H1 (cell line): Measurements from ENCODE around the gene ZNF184.

Experiments
- KDM1A ChIP-seq: fragments of 200-600, 300-600 bp; sonication (generic); IDR thresholded peaks from 2 replicates; pipeline ENCODE4 v1.7.1; 2016; ENCODE audit warnings: mild to moderate bottlenecking, low read length, borderline replicate concordance
- POLR2A ChIP-seq, 2 experiments: IDR thresholded peaks; 1 replicate in 1 of 2; 2 replicates in 1 of 2; pipeline ENCODE4 v1.6.1; 2011; ENCODE audit warnings: low read depth in 2 of 2, low read length in 2 of 2, mild to moderate bottlenecking in 2 of 2; ENCODE audit errors: control extremely low read depth in 1 of 2
- TF ChIP-seq, protein P1 (sequence below): IDR thresholded peaks from 2 replicates; pipeline ENCODE4 v1.6.1; 2012; ENCODE audit warnings: inconsistent platforms

- TF ChIP-seq, protein P1, sequence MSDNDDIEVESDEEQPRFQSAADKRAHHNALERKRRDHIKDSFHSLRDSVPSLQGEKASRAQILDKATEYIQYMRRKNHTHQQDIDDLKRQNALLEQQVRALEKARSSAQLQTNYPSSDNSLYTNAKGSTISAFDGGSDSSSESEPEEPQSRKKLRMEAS: no peak
- TF ChIP-seq KDM1A: peak; percentile 79; the same call in 1 of the 2 replicates
- no peak for TF ChIP-seq POLR2A (IDR thresholded peaks at IDR 0.05; ENCODE audit: control extremely low read depth in 1 of 2, low read depth in 2 of 2, low read length in 2 of 2)
Measured at GRCh38 chr6:27502508-27503435, 29.9 kb upstream of the ZNF184 start.
